HG03442 (cell line): ENCODE results near the gene FYCO1.

Source experiments
- ATAC-seq: cut with Tn5 transposase; IDR thresholded peaks from one replicate; pipeline ENCODE4 v1.9.1; 2021; ENCODE audit warnings: mild to moderate bottlenecking, moderate library complexity; ENCODE audit not compliant: unreplicated experiment

Gene FYCO1

DNA sequence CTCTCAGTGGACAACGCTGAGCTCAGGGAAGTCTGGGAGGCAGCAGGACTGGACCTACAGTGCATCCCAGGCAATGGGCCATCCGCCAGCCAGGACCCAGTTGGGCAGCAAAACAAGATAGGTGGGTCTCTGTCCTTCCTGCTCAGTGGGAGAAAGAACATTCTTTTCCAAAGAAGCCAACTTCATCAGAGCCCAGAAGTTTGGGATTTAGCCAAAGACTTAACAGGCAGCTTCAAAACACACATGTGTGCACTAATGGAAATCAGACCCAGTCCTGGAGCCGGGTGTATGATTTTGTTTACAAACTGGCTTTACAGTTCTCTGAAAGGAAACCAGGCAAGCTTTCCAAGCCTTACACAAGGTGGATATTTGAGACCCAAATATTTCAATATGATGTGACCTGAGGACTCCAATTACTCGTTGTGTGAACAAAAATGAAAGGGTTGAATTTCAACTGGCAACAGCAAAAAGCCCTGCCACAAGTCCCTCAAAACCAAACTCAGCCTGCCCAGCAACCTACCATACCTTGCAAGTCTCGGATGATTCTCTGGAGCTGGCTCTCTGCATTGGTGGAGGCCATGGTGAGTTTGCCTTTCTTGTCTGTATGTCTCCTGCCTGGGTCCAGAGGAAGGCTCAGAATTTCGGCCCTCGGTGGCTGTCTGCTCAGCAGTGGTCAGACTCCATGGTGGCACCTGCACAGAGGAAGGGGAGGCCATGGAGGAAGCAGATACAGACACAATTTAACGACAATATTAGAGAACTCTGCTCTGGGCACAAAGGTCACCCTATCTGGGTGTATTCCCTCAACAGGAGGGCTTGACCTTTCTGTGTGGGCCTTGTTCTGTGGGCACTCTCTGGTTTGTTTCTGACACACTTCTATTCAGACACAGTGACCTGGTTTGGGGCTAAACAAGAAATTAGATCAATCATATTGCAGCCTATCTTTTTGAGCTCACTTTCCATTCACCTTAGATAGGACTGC lies 11.0 kb downstream of the FYCO1 start:
- ATAC-seq, result no peak

DNA sequence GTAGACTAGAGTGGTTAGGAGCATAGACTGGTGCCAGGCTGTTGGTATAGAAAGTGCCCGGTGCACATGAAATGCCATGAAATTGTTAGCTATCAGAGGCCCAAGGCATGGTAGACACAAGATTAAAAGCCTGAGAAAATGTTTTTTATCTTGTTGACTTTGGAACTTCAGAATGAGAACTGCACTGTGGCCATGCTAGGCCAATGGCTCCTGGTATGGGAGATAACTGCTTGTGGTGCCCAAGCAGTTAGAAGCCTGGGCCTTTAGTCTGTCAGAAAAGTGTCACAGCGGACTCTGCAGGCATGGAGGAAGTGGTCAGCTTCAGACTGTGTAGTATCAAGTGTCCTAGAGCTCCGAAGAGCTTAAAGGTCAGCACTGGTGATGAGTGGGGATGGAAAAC lies 11.9 kb downstream of the FYCO1 start:
- ATAC-seq, result no peak

DNA sequence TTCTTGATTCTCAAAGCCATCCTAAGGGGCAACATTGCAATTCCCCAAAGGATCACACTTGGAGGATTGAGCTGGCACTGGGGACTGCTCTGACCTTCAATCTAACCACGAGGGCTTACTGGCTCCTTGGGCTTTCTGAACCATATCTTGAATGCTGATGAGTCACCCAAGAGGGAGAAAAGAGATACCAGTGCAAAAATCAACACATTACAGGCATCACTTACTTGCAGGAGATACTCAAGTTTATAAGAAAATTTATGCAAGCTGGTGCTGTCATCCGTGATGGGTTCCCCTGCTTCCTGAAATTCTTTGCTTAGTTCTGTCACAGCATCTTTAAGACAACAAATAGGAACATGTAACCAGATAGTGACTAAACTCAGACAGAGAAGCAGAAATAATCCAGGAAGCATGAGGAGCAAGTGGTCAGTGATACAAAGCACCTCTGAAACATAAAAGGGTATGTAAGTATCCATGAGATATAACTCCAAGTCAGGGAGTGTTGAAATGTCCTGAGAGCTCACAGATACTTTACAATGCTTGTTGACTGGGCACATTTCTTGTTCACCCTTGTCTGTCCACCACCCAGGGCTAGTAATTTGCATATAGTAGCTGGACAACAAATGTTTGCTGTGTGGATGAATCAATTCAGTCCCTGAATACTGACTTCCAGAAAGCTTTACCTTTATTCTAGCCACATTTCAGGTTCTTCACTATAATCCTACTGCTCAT lies 14.1 kb downstream of the FYCO1 start:
- no peak for ATAC-seq

DNA sequence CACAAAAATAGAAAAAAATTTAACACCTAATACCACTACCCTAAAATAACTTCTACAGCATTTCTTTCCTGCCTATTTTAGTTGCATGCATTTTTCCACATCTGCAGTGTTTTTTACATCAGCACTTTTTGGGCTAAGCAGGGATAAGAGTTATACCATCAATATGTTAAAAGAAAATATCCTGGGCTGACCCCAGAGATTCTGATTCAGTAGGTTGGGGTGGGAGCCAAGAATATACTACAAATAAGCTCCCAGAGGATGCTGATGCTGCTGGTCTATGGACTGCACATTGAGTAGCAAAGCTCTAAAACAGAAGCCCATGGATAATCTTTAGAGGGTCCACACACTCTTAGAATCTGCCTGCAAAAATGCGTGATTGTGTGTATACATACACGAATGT lies 14.8 kb downstream of the FYCO1 start:
- no peak for ATAC-seq

DNA sequence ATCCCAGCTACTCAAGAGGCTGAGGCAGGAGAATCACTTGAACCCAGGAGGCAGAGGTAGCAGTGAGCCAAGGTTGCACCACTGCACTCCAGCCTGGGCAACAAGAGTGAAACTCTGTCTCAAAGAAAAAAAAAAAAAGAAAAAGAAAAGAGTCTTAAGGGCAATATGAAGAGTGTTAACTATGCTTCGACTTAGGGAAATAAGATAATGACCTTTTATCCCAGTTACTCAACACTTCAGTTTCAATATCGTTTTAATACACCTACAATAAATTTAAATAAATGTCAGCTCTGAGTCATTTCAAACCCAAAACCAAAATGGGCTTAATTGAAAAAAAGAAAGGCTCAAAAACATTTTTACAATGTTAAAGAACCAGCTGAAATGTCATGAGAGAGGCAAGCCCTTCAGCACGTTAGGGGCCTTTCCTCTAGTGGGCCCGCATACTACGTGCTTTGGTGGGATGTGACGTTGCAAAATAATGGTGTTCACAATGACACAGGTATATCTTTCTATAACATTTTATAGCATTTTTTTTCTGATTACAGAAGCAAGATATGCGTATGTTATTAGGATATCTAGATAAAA lies 15.3 kb downstream of the FYCO1 start:
- ATAC-seq, result no peak

DNA sequence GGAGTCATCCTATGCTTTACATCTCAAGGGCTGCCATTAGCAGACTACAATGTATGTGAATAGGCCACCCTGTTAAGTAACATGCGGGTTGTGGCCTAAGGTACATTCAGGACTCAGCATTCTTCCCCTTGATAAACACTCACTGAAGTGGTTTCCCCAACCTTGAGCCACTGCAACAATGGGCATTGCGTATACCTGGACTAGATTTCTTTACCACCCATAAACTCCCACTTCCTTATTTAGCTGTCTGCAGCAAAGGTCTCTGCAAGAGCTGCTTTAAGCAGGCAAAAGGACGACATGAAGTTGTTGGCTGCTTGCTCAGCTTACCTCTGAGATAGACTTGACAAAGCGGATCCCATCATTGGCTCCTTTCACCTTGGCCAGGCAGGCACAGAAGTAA lies 16.2 kb downstream of the FYCO1 start:
- ATAC-seq, result no peak

DNA sequence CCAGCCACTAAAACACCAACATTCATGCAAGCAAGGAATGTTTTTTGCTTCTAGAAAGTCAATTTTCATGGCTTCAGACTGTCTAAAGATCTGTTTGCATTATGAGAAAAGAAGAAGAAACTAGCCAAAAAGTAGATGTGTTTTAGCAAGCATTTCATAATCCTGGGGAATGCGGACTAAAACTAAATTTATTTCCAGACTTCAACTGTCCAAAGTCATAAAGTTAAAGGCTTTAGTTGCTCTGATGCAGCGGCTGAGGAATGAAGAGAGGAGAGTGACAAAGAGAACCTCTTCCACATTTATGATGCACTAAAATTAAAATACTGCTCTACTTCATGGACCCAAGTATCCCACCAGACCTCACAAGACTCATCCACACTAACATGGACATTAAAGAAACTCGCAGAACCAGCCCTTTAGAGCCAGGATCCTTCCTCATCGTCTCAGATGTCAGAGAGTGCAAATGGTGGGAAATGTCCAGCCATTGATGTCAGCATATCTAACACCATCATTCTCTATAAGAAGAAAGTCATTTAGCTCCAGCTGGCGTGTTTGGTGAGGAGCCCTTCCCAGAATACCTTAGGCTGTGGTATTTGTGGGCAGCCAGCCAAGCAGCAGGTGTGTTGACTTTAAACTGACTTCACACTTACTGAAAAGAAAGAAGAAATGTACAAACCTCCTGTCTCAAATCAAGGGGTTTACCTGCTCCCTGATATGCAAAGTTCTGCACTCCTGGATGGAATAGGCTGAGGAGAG lies 17.4 kb downstream of the FYCO1 start:
- no peak for ATAC-seq

DNA sequence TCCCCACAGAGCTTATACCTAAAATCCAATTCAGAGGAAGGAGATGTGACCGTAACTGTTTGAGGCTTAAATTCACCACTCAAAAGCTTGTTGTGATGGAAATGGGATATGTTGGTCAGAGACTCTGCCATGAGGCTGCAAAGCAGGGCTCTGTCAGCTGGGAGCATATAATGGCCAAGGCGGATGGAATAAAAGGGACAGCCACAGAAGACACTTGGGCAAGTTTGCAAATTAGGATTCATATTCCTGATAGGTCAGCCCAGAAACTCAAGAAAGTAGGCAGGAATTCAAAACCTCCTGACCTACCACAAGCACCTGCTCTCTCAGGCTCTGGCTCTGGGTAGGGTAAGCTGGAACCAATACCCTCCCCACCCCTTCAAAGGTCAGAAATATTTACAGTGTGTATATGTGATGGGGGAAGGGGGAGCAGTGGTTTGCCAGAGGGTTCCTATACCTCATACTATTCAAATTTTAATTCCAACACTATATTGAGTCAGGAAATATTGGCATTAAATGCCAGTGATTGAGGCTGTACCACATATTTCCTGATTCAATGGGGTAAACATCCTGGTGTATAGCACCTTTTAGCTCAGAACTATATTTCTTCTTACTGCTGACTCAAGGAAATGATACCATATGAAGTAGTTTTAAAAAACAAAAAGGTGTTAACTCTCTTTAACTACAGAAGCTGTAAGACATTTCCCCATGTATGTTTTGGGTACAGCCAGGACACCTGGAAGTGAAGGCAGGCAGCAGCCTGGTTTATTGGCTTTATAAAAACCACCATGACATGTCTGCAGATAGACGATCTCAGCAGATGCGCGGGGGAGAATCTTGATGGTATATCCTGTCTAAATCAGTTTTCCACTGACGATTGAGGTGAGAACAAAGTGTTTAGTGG lies 19.2 kb downstream of the FYCO1 start:
- ATAC-seq, result no peak

DNA sequence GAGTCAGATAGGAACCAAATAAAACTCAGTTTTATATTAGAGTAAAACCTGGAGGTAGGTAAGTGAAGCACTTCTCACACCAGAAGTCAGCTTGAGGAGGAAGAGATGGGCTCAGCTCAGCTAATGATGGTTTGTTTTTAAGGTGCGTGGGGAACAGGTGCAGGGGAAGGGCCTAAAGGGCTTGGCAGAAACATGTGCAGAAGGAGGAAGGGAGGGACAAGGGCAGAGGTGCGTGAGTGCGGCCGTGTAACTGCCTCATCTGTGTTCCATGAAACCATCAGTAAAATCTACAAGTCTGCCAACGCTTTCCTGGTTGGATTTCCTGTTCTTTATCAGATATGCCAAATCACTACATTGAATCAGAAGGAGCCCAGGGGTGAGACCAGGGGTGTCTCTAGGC lies 19.9 kb downstream of the FYCO1 start:
- no peak for ATAC-seq

DNA sequence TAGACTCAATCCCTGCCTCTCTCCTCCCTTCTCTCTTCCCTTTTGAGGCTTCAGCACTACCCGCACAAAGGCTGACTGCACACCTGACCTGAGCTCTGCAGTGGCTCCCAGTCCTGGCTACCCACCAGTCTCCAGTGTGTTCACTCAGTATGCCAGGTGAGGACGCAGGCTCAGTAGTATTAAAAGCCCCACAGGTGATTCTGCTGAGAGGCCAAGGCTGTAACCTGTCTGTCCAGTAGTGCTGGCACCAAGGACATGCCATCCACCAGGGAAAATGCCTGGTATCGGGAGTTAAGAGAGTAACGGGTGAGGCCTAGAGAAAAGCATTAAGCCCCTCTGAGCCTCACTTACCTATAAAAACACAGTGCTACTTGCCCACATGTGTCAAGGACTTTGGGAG lies 20.9 kb downstream of the FYCO1 start:
- ATAC-seq, result no peak

DNA sequence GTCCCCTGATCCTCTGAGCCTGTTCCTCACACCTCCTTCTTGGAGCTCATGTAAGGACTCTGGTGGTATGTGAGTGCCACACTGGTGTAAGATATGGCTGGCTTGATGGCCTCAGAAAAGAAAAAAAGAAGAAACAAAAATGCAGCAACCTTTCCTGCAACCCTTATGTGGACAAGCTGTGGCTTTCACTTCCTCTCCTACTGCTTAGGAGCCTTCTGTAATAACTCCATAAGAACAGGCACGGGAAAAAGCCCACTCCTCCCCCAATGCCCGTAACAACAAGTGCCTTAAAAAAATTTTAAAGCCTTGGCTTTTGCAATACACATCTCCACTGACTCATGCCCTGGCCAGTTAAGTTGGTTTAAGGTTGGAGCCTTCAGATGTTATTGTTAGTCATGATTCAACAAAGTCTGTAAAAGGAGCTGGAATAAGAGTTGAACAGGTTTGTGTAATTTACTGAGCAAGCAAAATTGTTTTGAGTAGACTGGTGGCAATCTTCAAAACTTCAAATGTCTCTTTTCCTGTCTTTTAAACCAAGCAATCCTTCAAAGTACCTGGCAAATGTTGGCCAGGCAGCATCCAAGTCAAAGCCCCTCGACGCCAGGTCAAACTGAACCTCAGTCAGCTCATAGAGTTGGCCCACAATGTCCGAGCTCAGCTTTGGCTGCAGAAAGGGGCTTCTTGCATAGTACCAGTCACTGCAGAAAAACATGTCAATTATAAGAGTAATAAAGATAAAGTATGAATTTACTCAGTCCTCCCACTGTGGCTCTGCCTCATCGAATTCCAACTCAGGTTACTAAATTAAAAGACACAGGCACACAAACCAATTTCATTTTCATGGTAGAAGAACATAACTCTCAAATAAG lies 22.9 kb downstream of the FYCO1 start:
- no peak for ATAC-seq

DNA sequence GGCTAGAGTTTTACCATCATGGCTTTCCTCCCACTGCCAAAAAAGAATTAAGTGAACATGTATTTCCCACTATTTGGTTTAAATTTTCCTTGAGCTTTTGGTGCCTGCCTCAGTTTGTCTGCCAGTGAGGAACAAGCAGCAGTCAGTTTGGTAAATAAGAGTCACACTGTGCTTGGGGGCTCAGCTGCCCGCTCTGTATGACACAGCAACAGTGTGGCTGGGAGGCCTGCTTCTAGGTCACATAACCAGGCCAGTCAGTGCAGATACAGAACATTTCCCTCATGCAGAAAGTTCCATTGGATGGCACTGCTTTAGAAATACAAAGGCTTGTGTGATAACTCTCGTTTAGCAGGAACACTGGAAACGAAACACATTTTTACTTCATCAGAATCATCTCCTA lies 25.7 kb downstream of the FYCO1 start:
- no peak for ATAC-seq

DNA sequence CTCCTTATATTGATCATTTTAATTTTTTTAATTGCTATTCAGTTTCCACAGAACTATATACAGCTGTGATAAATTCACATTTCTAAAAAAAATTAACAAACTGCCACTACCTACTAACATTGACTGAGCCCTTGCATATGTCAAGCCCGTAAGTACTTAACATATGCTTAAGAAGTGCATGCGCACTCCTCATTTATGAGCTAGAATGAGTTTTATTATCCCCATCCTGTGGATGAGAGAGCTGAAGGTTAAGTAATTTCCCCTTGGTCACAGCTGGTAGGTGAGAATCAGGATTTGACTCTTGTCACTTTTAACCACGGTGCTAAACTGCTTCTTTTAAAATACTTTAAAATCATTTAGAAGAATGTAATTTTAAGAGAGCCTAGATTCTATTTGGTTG lies 26.5 kb downstream of the FYCO1 start:
- no peak for ATAC-seq

DNA sequence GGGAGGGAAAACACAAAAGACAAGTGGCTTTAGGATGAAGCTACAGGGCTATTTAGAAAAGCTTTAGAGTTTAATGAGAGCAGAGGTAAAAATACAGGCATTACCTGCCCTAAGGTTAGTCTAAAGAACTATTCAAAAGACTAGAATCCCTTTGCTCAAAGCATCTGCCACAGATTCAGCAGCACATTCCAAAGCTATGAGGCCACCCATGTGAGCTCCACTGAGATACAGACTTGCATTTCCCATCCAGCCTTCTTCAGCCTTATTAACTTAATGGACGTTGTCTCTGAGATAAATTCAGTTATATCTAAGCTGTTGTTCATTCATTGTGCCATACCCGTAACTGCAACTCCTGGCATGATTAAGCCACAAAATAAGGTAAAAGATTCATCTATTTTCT lies 26.9 kb downstream of the FYCO1 start:
- no peak for ATAC-seq

DNA sequence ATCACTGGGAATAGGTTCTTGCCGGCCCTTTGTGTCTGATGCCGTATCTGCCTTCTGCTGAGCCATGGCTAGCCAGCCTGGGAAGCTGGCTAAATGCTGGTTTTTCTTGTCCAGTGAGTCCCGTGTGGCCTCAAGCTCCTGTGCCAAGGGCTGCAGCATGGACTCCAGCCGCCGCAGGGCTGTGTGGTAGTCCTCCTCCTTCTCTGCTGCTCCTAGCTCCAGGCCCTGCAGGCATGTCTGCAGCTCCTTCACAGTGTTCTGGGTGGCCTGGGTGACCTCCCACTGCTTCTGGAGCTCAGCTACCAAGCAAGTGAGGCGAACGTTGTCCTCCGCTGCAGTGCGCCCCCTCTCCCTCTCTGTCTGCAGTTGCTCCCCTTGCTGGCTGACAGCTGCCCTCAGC lies 27.5 kb downstream of the FYCO1 start:
- no peak for ATAC-seq

DNA sequence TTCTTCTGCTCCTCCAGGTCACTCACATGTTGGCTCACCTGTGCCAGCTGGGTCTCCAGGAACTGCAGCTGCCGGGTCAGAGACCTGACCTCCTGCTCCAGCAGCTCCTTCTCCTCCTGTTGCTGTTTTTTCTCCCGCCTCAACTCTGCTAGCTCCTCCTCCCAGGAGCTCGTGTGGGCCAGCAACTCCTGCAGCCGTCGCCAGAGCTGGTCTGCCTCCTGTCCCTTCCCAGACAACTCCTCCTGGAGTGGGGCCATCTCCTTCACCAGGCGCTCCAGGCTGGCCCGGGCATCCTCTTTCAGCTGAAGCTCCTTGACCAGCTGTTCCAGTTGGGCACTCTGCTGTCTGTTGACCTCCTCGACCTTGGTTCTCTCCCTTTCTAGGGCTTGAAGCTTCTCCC lies 27.9 kb downstream of the FYCO1 start:
- no peak for ATAC-seq

DNA sequence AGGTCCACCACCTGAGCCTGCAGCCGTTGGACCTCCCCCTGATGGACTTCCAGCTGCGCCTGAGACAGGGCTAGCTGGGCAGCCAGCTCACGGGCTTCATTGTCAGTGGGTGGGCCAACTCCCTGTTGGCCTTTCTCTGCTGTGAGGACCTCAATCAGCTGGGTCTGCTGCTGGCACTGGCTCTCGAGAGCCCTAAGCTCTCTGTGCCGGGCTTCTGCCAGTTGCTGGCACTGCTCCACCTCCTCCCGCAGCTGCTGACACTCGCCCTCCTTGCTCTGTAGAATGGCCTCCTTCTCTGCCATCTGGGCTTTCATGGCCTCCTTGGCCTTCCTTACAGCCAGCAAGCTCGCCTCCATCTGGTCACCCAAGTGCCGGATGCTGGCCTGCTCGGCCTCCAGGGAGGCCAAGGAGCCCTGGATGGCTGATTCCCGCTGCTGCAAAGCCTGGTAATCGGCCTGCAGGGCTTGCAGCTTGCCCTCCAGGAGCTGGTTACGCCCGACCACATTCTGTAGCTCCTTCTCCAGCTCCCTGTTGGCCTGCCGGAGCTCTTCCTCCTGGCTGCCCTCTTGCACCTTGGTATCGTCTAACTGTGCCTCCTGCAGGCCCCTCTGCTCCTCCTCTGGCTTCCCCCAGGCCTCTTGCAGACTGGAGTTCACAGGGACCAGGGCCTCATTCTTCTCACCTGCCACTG lies 28.5 kb downstream of the FYCO1 start:
- no peak for ATAC-seq

DNA sequence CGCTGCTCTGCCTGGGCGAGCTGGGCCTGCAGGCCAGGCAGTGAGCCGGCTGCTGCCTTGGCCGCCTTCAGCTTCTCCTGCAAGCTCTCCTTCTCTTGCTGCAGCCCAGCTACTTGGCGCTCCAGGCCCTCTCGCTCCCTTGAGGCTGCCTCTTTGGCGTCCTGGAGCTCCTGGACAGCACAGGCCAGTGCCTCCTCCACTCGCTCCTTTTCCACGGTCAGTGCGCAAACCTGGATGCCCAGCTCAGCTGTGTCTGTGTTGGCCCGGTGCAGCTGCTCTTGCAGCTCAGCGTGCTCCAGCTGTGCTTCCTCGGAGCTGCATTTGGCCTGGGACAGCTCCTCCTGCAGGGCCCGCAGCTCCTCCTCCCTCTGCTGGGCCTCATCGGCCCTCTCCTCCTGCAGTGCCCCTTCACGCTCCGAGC lies 29.2 kb downstream of the FYCO1 start:
- ATAC-seq, result no peak

DNA sequence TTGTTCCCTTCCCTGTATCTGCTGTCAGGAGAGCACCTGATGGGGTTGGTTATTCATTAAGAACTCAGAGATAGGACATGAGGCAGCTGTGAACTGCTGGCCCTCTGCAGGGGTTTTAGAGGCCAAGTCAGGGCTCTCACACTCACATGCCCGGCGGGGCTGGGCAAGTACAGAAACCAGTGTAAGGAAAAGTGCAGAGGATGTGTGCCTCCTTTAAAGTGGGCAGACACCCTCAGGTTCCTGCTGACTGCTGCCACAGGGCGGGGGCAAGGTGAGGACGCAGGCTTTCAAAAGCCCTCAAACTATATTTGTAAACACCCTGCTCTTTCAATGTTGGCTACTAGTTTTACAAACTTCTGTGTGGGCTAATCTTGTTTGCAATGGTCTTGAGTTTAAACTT lies 30.0 kb downstream of the FYCO1 start:
- no peak for ATAC-seq
